Erythroblast (primary cell): ENCODE data around the gene RAC3.

Experiments used
- GATA1 ChIP-seq: IDR thresholded peaks from 2 replicates; pipeline ENCODE4 v1.6.1; 2011; ENCODE audit warnings: low read depth, mild to moderate bottlenecking, control low read depth, low read length, moderate library complexity
- POLR2A ChIP-seq: IDR thresholded peaks from 2 replicates; pipeline ENCODE4 v1.6.1; 2011; ENCODE audit warnings: mild to moderate bottlenecking, low read length

- TF ChIP-seq POLR2A = no peak
- TF ChIP-seq GATA1 = no peak
These were observed 13.8 kb upstream of the RAC3 start for GRCh38 chr17:82017612-82018151.
